H1 (cell line): ENCODE results near the gene RFX3. TPM values are rescaled to one million over a fixed set of nuclear protein-coding genes. Genes with fewer than 3 reads are reported as not detected.

ENCODE experiments used
- ASH2L ChIP-seq: fragments of 200-600, 300-600 bp; sonication (generic); IDR thresholded peaks from one replicate; pipeline ENCODE4 v1.7.1; 2017; ENCODE audit warnings: low read length
- BCL11A ChIP-seq, 2 experiments: IDR thresholded peaks; one replicate each; pipeline ENCODE4 v1.6.1; 2011; ENCODE audit warnings: low read depth in 2 of 2, low read length in 2 of 2, mild to moderate bottlenecking in 2 of 2
- CTBP2 ChIP-seq: IDR thresholded peaks from 2 replicates; pipeline ENCODE4 v1.7.0; 2011; ENCODE audit warnings: borderline replicate concordance, mild to moderate bottlenecking, moderate library complexity, mixed read lengths, low read length; ENCODE audit not compliant: insufficient read depth, insufficient read length
- HDAC2 ChIP-seq, 2 experiments: fragments of 300-600 bp in 1 of 2; sonication (generic) in 1 of 2; IDR thresholded peaks; 2 replicates each; pipeline ENCODE4 v1.6.1; 2011 to 2012; ENCODE audit warnings: low read depth in 2 of 2, low read length in 2 of 2, mild to moderate bottlenecking in 2 of 2, moderate library complexity in 2 of 2, borderline replicate concordance in 1 of 2, inconsistent platforms in 1 of 2
- polyA plus RNA-seq, 7 experiments: library from polyadenylated mRNA; depleted of rRNA in 3 of 7; stranded (reverse) in 5 of 7; unstranded in 2 of 7; fragments of >200 nt in 5 of 7; fragments of 200-250 nt in 2 of 7; gene quantifications; 1 replicate in 5 of 7; 2 replicates in 1 of 7; 4 replicates in 1 of 7; pipeline versions ENCODE4 v1.2.1 to v1.2.3, GENCODE V29; 2011 to 2013; ENCODE audit warnings: missing spikeins in 2 of 7, mixed read lengths in 2 of 7
- total RNA-seq: library from RNA; stranded (reverse); fragmentation: NEBNext Ultra II Directional; extraction: Animal tissue kit (Norgen Biotek cat#: 25700); gene quantifications from 2 replicates; pipeline ENCODE4 v1.2.1, GENCODE V29; 2021

Gene RFX3
- total and polyA plus RNA-seq, 2 of the 8 experiments (the other 6 are each of a cell fraction or from before 2014, with no cell fraction given) = 4.9 to 22.6 TPM

DNA sequence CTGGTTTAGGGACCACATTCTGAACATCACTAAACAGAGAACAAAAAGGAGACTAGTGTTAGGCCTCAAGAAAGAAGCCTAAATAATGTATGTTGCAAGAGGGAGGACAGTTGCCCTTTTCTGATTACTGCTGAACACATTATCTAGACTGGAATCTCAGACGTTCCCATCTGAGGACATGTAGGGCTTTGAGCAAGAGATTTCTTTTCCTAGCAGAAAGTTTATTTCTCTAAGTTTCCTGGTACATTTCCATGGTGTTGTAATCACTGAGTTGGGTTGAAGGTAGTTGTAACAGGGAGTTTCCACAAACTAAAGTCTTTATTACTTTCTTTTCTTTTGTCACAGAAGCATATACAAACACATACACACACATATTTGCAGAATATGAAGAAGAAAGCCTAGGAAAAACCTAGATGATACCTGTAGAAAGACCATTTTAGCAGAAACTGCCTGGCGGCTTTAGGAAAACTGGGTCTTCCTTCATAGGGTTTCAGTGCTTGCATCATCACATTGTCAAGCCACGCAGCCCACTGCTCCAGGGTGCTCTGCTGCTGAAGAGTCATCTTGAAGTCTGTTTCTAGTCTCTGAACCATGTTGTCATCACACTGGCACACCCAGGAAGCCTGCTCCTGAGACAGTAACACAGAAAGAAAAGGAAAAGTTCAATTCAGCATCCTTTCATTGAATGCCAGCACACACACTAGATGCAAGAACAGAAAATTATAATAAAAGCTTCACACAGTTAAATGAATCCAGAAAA, 269.1 kb downstream of the RFX3 start (continued):
- TF ChIP-seq HDAC2 (IDR thresholded peaks at IDR 0.05; ENCODE audit: borderline replicate concordance in 1 of 2, low read depth in 2 of 2, low read length in 2 of 2) (no peak), BCL11A (IDR thresholded peaks at IDR 0.05; ENCODE audit: low read depth in 2 of 2, low read length in 2 of 2) (no peak), ASH2L (no peak), CTBP2 (no peak)
